Immature natural killer cell (primary cell): ENCODE data around the gene PLEKHG4B. TPM values are rescaled to one million over a fixed set of nuclear protein-coding genes. Genes with fewer than 3 reads are reported as not detected.
"Not testable (repeated sequence)": the region's sequence is repeated elsewhere in the genome, so short reads cannot be mapped to it uniquely, and the experiment has no call there.

ENCODE experiments used
- DNase-seq, 3 donors: peaks; one replicate each; pipeline ENCODE4 v3.0.0; 2022; ENCODE audit warnings: mixed read lengths in 1 of 3
- H3K27ac Mint-ChIP-seq, 6 donors: one replicate each; pipeline ENCODE4 v1.8.0; 2020; ENCODE audit warnings: mixed read lengths in 6 of 6, mild to moderate bottlenecking in 5 of 6, inconsistent platforms in 4 of 6, moderate library complexity in 3 of 6
- H3K27me3 Mint-ChIP-seq, 3 donors: one replicate each; pipeline ENCODE4 v1.8.0; 2020 to 2021; ENCODE audit warnings: low read depth in 3 of 3, mild to moderate bottlenecking in 3 of 3, mixed read lengths in 3 of 3, moderate library complexity in 3 of 3, inconsistent platforms in 1 of 3
- H3K36me3 Mint-ChIP-seq, 3 donors: one replicate each; pipeline ENCODE4 v1.8.0; 2020; ENCODE audit warnings: mixed read lengths in 3 of 3, inconsistent platforms in 2 of 3, mild to moderate bottlenecking in 2 of 3
- H3K4me1 Mint-ChIP-seq, 2 donors: one replicate each; pipeline ENCODE4 v1.8.0; 2020; ENCODE audit warnings: inconsistent platforms in 2 of 2, mild to moderate bottlenecking in 2 of 2, mixed read lengths in 2 of 2, moderate library complexity in 1 of 2
- H3K4me3 Mint-ChIP-seq, 5 donors: one replicate each; pipeline ENCODE4 v1.8.0; 2020; ENCODE audit warnings: mild to moderate bottlenecking in 5 of 5, mixed read lengths in 5 of 5, inconsistent platforms in 3 of 5, moderate library complexity in 3 of 5
- H3K9me3 Mint-ChIP-seq, 6 donors: one replicate each; pipeline ENCODE4 v1.8.0; 2020; ENCODE audit warnings: mild to moderate bottlenecking in 6 of 6, mixed read lengths in 6 of 6, inconsistent platforms in 4 of 6, moderate library complexity in 3 of 6
- polyA plus RNA-seq, 3 donors: library from polyadenylated mRNA; unstranded; fragments of 300-500 nt; fragmentation: Illumina TruSeq; gene quantifications; one replicate each; pipeline ENCODE4 v1.2.3, GENCODE V29; 2021

Gene PLEKHG4B
- polyA plus RNA-seq, 3 donors from 2014 or later = not detected

- H3K9me3 Mint-ChIP-seq = no peaks in the 10 kb centered on the region
- no peak overlapping the region for H3K4me3 Mint-ChIP-seq
- DNase-seq = no peak
- no peak overlapping the region for H3K27ac Mint-ChIP-seq
- H3K36me3 Mint-ChIP-seq = no peaks in the 10 kb centered on the region
- peaks cover 0 to 2% of the 10 kb centered on the region in 2 donors for H3K4me1 Mint-ChIP-seq
- peaks cover 2 to 25% (median 2%) of the 10 kb centered on the region in 3 donors for H3K27me3 Mint-ChIP-seq
These were observed 3.4 kb downstream of the PLEKHG4B start for GRCh38 chr5:95241-95980.

- H3K4me1 Mint-ChIP-seq = no peaks in the 10 kb centered on the region
These were observed 5.2 kb downstream of the PLEKHG4B start for GRCh38 chr5:96976-97660.

DNA sequence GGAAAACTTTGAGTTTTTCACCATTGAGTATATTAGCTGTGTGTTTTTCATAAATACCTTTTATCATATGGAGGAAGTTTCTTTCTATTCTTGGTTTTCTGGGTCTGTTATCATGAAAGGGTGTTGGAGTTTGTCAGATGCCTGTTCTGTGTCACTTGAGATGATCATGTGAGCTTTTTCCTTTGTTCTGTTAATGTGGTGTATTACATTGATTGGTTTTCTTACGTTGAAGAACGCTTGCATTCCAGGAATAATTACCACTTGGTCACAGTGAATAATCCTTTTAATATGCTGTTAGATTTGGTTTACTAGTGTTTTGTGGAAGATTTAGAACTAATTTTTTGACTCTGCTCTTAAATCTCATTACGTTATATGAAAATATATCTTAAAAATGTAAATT, 7.8 kb downstream of the PLEKHG4B start:
- H3K27me3 Mint-ChIP-seq = peaks cover 2 to 14% (median 6%) of the 10 kb centered on the region in 3 donors
- no peak overlapping the region for H3K4me3 Mint-ChIP-seq
- H3K4me1 Mint-ChIP-seq = no peaks in the 10 kb centered on the region
- H3K9me3 Mint-ChIP-seq = no peaks in the 10 kb centered on the region
- H3K27ac Mint-ChIP-seq = no peak overlapping the region
- H3K36me3 Mint-ChIP-seq = no peaks in the 10 kb centered on the region
- DNase-seq = no peak

More at GRCh38 chr5:96976-97660, 5.2 kb downstream of the PLEKHG4B start:
- Mint-ChIP-seq H3K4me3 (no peak overlapping the region), H3K36me3 (no peaks in the 10 kb centered on the region), H3K27ac (no peak overlapping the region), H3K27me3 (peaks cover 2 to 23% (median 2%) of the 10 kb centered on the region in 3 donors), H3K9me3 (no peaks in the 10 kb centered on the region)
- DNase-seq = no peak

GRCh38 chr5:102411-103043, 10.6 kb downstream of the PLEKHG4B start:
- Mint-ChIP-seq H3K36me3 (no peaks in the 10 kb centered on the region), H3K4me1 (no peaks in the 10 kb centered on the region), H3K27ac (no peak overlapping the region), H3K9me3 (no peaks in the 10 kb centered on the region), H3K4me3 (no peak overlapping the region), H3K27me3 (peaks cover 0 to 5% (median 3%) of the 10 kb centered on the region in 3 donors)
- no peak for DNase-seq

DNA sequence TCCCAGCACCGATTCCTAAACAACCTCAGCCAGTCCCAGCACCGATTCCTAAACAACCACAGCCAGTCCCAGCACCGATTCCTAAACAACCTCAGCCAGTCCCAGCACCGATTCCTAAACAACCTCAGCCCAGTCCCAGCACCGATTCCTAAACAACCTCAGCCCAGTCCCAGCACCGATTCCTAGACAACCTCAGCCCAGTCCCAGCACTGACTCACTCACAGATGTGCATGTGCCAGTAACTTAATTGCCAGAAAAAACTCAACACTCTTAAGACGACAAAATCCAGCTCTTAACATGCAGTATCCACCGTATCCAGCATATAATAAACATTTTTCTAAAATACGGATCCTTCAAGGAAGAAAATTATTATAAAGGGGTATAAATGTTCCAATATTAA, 12.1 kb downstream of the PLEKHG4B start:
- not testable (repeated sequence) for H3K27me3 Mint-ChIP-seq, H3K27ac Mint-ChIP-seq, H3K4me3 Mint-ChIP-seq, H3K4me1 Mint-ChIP-seq, H3K36me3 Mint-ChIP-seq, DNase-seq, H3K9me3 Mint-ChIP-seq

DNA sequence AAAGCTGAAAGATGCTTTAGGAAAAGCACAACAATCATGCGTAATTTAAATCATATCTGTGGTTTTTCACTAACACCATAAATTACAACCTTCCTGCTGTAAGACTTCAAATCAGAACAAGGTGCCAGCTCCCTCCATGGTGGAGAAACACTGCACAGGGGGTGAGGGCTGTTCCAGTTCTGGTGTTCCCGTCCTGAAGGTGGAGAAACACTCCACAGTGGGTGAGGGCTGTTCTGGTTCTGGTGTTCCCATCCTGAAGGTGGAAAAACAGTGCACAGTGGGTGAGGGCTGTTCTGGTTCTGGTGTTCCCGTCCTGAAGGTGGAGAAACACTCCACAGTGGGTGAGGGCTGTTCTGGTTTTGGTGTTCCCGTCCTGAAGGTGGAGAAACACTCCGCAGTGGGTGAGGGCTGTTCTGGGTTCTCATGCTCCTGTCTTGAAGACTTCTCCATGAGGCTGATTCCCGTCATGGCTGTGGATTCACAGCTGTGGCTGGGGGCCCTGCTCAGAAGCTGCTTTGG, 12.9 kb downstream of the PLEKHG4B start:
- Mint-ChIP-seq H3K27me3 (peaks cover under 1 to 3% (median 2%) of the 10 kb centered on the region in 3 donors), H3K36me3 (no peaks in the 10 kb centered on the region)

DNA sequence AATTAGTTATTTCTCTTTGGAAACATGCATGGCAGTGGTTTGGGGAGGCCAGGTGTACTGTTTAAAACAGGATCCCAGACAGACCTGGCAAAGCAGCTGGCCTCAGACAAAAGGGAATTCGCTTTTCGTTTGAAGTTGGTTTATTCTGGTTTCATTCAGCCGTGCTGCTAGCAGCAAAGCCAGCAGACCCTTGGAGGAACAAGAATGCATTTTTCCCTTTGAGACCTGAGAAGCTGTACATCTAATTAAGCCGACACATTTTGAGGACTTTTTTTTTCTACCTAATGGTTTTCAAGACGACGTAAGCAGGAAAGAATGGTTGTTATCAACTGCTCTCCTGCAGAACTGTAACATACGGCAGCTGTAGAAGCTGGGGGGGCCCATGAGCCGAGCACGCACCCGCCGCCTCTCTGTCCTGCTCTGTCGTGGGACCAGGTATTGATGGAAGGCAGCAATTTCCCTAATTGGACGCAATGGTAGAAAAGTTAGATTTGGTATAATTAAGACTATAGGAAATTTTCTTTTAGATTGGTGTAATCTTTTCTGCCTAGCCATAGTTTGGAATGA, 13.6 kb downstream of the PLEKHG4B start:
- Mint-ChIP-seq H3K4me1 (peaks cover 0 to 1% of the 10 kb centered on the region in 2 donors), H3K27me3 (peaks cover 0 to 3% (median 2%) of the 10 kb centered on the region in 3 donors), H3K4me3 (no peak overlapping the region), H3K27ac (no peak overlapping the region), H3K36me3 (no peaks in the 10 kb centered on the region), H3K9me3 (no peaks in the 10 kb centered on the region)
- no peak for DNase-seq

More for the DNA sequence above, 12.9 kb downstream of the PLEKHG4B start:
- no peak for DNase-seq
- Mint-ChIP-seq H3K27ac (no peak overlapping the region), H3K9me3 (no peaks in the 10 kb centered on the region), H3K4me1 (no peaks in the 10 kb centered on the region), H3K4me3 (no peak overlapping the region)

GRCh38 chr5:106587-106986, 14.6 kb downstream of the PLEKHG4B start:
- Mint-ChIP-seq H3K27ac (no peak overlapping the region), H3K4me1 (peaks cover 0 to 1% of the 10 kb centered on the region in 2 donors), H3K4me3 (no peak overlapping the region), H3K36me3 (no peaks in the 10 kb centered on the region), H3K9me3 (no peaks in the 10 kb centered on the region), H3K27me3 (peaks cover 0 to 3% (median 2%) of the 10 kb centered on the region in 3 donors)
- DNase-seq = no peak

DNA sequence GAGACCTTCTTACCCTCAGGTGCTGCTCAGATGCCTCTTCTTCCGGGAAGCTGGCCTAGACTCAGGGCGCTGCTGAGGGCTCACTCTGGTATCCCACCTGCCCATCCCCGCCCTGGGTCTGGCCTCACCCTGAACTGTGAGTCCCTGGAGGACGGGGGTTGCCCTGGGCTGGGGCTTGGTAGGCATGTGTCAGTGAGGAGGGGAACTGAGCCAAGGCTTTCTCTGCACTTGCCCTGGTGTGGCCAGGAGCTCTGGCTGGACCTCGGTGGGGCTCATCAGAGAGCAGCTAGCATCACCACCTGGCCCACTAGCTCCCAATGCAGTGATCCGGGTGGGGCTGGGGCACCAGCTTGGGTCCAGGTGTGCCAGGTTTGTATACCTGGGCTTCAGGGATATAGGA, 15.6 kb downstream of the PLEKHG4B start:
- H3K4me3 Mint-ChIP-seq = no peak overlapping the region
- DNase-seq = no peak
- H3K27ac Mint-ChIP-seq = no peak overlapping the region
- H3K4me1 Mint-ChIP-seq = peaks cover 0 to 1% of the 10 kb centered on the region in 2 donors
- H3K9me3 Mint-ChIP-seq = no peaks in the 10 kb centered on the region
- no peaks in the 10 kb centered on the region for H3K36me3 Mint-ChIP-seq
- peaks cover 0 to 3% (median 2%) of the 10 kb centered on the region in 3 donors for H3K27me3 Mint-ChIP-seq

DNA sequence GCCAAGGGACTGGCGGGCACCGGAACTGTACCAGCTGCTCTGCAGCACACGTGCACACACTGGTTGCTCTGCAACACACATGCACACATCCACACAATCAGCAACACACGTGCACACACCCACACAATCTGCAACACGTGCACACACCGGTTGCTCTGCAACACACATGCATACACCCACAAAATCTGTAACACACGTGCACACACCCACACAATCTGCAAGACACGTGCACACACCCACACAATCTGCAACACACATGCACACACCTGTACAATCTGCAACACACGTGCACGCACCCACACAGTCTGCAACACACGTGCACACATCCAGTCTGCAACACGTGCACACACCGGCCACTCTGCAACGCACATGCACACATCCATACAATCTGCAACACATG, 17.9 kb downstream of the PLEKHG4B start:
- Mint-ChIP-seq H3K27ac (no peak overlapping the region), H3K36me3 (no peaks in the 10 kb centered on the region), H3K4me3 (no peak overlapping the region), H3K9me3 (no peaks in the 10 kb centered on the region), H3K4me1 (peaks cover 0 to 1% of the 10 kb centered on the region in 2 donors), H3K27me3 (peaks cover 0 to 3% (median 2%) of the 10 kb centered on the region in 3 donors)
- no peak for DNase-seq

GRCh38 chr5:110270-110888, 18.4 kb downstream of the PLEKHG4B start:
- H3K36me3 Mint-ChIP-seq = no peaks in the 10 kb centered on the region
- H3K27ac Mint-ChIP-seq = no peak overlapping the region
- H3K27me3 Mint-ChIP-seq = peaks cover 0 to 4% (median 2%) of the 10 kb centered on the region in 3 donors
- H3K9me3 Mint-ChIP-seq = no peaks in the 10 kb centered on the region
- peaks cover 0 to 1% of the 10 kb centered on the region in 2 donors for H3K4me1 Mint-ChIP-seq
- no peak overlapping the region for H3K4me3 Mint-ChIP-seq
- DNase-seq = no peak

- H3K9me3 Mint-ChIP-seq = peaks cover 0 to 2% (median 0%) of the 10 kb centered on the region in 6 donors
- H3K36me3 Mint-ChIP-seq = no peaks in the 10 kb centered on the region
- no peak overlapping the region for H3K27ac Mint-ChIP-seq
- H3K4me1 Mint-ChIP-seq = peaks cover 0 to 1% of the 10 kb centered on the region in 2 donors
- no peak overlapping the region for H3K4me3 Mint-ChIP-seq
- peaks cover 0 to 4% (median 2%) of the 10 kb centered on the region in 3 donors for H3K27me3 Mint-ChIP-seq
- DNase-seq = no peak
These were observed 19.2 kb downstream of the PLEKHG4B start for GRCh38 chr5:111171-111570.

- Mint-ChIP-seq H3K4me1 (no peaks in the 10 kb centered on the region), H3K27me3 (peaks cover 4 to 9% (median 8%) of the 10 kb centered on the region in 3 donors), H3K27ac (no peak overlapping the region), H3K36me3 (peaks cover 3 to 4% (median 3%) of the 10 kb centered on the region in 3 donors), H3K4me3 (no peak overlapping the region), H3K9me3 (peaks cover 0 to 15% (median 4%) of the 10 kb centered on the region in 6 donors)
- no peak for DNase-seq
These were observed 27.6 kb downstream of the PLEKHG4B start for GRCh38 chr5:119486-120097.
